AG10803 (cell line): ENCODE data around the gene PPA2.

Source experiments
- DNase-seq: peaks from one replicate; pipeline ENCODE4 v3.0.0; 2010; ENCODE audit warnings: low read depth
- H3K4me3 ChIP-seq: 2 replicates; pipeline ENCODE4 v1.5.1; 2011; ENCODE audit warnings: mild to moderate bottlenecking, low read length, control low read depth
- TF ChIP-seq, protein P1 (sequence below): conservative IDR thresholded peaks from 2 replicates; pipeline ENCODE4 v1.5.1; 2011; ENCODE audit warnings: mild to moderate bottlenecking, low read length, control low read depth, inconsistent platforms

The PPA2 gene

GRCh38 chr4:105327956-105328355 is 145.9 kb downstream of the PPA2 start:
- DNase-seq = peak; percentile 38
- no peak overlapping the region for H3K4me3 ChIP-seq
- TF ChIP-seq, protein P1, sequence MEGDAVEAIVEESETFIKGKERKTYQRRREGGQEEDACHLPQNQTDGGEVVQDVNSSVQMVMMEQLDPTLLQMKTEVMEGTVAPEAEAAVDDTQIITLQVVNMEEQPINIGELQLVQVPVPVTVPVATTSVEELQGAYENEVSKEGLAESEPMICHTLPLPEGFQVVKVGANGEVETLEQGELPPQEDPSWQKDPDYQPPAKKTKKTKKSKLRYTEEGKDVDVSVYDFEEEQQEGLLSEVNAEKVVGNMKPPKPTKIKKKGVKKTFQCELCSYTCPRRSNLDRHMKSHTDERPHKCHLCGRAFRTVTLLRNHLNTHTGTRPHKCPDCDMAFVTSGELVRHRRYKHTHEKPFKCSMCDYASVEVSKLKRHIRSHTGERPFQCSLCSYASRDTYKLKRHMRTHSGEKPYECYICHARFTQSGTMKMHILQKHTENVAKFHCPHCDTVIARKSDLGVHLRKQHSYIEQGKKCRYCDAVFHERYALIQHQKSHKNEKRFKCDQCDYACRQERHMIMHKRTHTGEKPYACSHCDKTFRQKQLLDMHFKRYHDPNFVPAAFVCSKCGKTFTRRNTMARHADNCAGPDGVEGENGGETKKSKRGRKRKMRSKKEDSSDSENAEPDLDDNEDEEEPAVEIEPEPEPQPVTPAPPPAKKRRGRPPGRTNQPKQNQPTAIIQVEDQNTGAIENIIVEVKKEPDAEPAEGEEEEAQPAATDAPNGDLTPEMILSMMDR = no peak

DNA sequence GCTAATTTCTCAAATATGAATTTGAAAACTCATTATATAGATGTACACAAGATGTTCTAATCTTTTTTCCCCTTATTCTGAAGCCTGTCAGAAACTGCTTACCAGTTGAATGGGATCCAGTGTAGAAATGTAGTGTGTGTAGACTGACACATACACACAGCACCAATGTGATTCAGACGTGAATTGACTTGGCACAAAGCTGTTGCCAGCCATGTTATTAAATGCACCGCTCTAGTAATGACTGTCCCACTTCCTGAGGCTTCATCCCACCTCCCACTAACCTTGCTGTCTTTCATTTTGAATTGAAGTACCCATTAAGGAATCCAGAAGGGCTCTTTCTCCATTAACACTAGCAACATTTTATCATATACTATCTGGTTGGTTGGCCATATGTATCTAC is 146.6 kb downstream of the PPA2 start:
- TF ChIP-seq, protein P1 = no peak
- no peak overlapping the region for H3K4me3 ChIP-seq
- no peak for DNase-seq
